ENCODE measurements around the gene NEU1. TPM values are rescaled to one million over a fixed set of nuclear protein-coding genes. Genes with fewer than 3 reads are reported as not detected.

Gene NEU1
- total RNA-seq, 1 experiment from 2014 or later, result 36.2 TPM

DNA sequence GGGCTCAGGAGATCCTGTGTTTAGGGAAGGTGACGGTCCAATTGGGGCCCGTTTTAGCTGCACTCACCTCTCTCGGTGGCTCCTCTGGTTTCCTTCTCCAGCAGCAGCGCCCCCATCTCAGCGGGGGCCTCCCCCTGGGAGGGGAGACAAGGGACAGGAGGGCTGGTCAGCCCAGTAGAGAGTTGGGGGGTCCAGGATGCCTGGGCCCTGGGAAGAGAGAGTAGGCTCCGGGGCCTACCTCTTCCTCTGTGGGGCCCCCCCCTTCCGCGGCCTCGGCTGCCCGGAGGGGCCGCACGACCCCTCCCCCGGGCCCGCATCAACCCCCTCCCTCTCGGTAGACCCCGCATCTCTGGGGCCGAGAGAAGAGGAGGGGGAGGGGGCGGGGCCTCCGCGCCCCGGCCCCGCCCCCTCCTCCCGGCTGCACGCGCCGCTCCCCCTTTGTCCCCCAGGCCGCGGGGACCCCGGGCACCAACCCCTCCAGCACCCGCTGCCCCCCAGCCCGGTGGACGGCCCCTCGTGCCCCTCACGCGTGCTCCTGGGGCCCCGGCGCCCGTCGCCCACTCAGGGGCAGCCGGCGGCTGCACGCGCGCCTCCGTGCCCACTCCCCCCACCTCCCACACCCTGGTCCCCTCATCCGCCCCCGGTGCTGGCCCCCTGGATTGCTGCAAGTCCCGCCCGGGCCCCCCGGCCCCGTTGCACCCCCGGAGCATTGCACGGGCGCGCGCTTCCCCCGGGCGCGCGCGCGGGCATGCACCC lies 34.4 kb upstream of the NEU1 start:
- Histone ChIP-seq H3K14ac (ENCODE audit: insufficient read depth, low read length) (peak overlapping the region; percentile 67; the same call in 1 of the 2 replicates), H3K23me2 (ENCODE audit: insufficient read length, low read depth, low read length, poor library complexity, severe bottlenecking) (peaks cover 11% of the 10 kb centered on the region), H3T11ph (ENCODE audit: low read length) (no peak overlapping the region), H3K27ac (ENCODE audit: insufficient read length, low read depth, low read length) (no peak overlapping the region), H3K4me1 (ENCODE audit: insufficient read depth, low read length) (no peaks in the 10 kb centered on the region; the same call in 1 of the 2 replicates), H2BK15ac (ENCODE audit: low read depth, low read length) (no peak overlapping the region), H2BK12ac (ENCODE audit: insufficient read length, low read depth, low read length) (no peak overlapping the region), H3K56ac (ENCODE audit: insufficient read length, low read depth, low read length) (no peak overlapping the region), H3K79me2 (ENCODE audit: insufficient read depth, low read length) (no peaks in the 10 kb centered on the region; the same call in 1 of the 2 replicates), H2AFZ (ENCODE audit: low read length) (no peak overlapping the region), H4K91ac (ENCODE audit: insufficient read length, low read depth, low read length) (no peak overlapping the region), H2BK5ac (ENCODE audit: insufficient read length, low read length) (no peak overlapping the region), H3K4me2 (ENCODE audit: insufficient read depth, insufficient read length, low read length) (peak overlapping the region; percentile 47), H4K5ac (ENCODE audit: insufficient read length, low read depth, low read length) (no peak overlapping the region), H3K4ac (ENCODE audit: low read depth, low read length) (no peak overlapping the region), H3K79me1 (ENCODE audit: insufficient read depth, low read depth, low read length, poor library complexity, severe bottlenecking) (no peaks in the 10 kb centered on the region), H3K9ac (ENCODE audit: extremely low read depth, insufficient read length, low read length) (peak overlapping the region; percentile 47), H4K20me1 (ENCODE audit: control insufficient read depth, insufficient read depth, insufficient read length) (no peaks in the 10 kb centered on the region), H3K23ac (ENCODE audit: insufficient read length, low read depth, low read length) (no peak overlapping the region), H3K18ac (ENCODE audit: insufficient read length, low read depth, low read length) (peak overlapping the region; percentile 14), H2BK120ac (ENCODE audit: low read depth, low read length, poor library complexity, severe bottlenecking) (no peak overlapping the region), H3K9me3 (ENCODE audit: control insufficient read depth, low read depth, low read length) (no peaks in the 10 kb centered on the region), H4K8ac (replicated peaks; ENCODE audit: insufficient read length, low read depth, low read length) (no peak overlapping the region), H2BK20ac (ENCODE audit: low read depth, low read length, poor library complexity, severe bottlenecking) (no peak overlapping the region), H2AK5ac (ENCODE audit: insufficient read length, low read length) (no peak overlapping the region), H3K27me3 (ENCODE audit: insufficient read depth, low read length) (no peaks in the 10 kb centered on the region)
- Mint-ChIP-seq H3K4me3 (peak overlapping the region; percentile 84 to 92), H3K36me3 (ENCODE audit: insufficient read depth in 1 of 3, low read depth in 3 of 3) (peaks cover 32 to 55% (median 54%) of the 10 kb centered on the region in 3 experiments), H3K9me3 (no peaks in the 10 kb centered on the region), H3K27ac (0 out of 7 replicates have a peak overlapping the region, but pooled peaks of 1 of the 3 experiments have one; percentile 63), H3K27me3 (ENCODE audit: low read depth) (no peaks in the 10 kb centered on the region), H3K4me1 (peaks cover 16 to 28% of the 10 kb centered on the region in 2 experiments)
- peak; percentile 33 for DNase-seq
- no CpG with 5 or more reads among the region's 62 CpGs for WGBS (ENCODE audit: extremely low coverage, insufficient read length, low lambda C conversion rate)
- TF ChIP-seq, protein P1, sequence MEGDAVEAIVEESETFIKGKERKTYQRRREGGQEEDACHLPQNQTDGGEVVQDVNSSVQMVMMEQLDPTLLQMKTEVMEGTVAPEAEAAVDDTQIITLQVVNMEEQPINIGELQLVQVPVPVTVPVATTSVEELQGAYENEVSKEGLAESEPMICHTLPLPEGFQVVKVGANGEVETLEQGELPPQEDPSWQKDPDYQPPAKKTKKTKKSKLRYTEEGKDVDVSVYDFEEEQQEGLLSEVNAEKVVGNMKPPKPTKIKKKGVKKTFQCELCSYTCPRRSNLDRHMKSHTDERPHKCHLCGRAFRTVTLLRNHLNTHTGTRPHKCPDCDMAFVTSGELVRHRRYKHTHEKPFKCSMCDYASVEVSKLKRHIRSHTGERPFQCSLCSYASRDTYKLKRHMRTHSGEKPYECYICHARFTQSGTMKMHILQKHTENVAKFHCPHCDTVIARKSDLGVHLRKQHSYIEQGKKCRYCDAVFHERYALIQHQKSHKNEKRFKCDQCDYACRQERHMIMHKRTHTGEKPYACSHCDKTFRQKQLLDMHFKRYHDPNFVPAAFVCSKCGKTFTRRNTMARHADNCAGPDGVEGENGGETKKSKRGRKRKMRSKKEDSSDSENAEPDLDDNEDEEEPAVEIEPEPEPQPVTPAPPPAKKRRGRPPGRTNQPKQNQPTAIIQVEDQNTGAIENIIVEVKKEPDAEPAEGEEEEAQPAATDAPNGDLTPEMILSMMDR (conservative IDR thresholded peaks at IDR 0.05), result no peak
